Raji (cell line): ENCODE results near the gene MYBBP1A.

Source experiments
- POLR2A ChIP-seq: IDR thresholded peaks from 2 replicates; pipeline ENCODE4 v1.6.1; 2011; ENCODE audit warnings: low read depth, low read length, control low read depth; ENCODE audit not compliant: insufficient read depth

Gene MYBBP1A

GRCh38 chr17:4560837-4561256 lies 5.7 kb upstream of the MYBBP1A start:
- TF ChIP-seq POLR2A, result no peak

GRCh38 chr17:4560421-4560820 lies 5.2 kb upstream of the MYBBP1A start, which contains the start of gene GGT6:
GGT6 (minus strand) TSS chr17:4560577; CDS start chr17:4560521, 56 bp downstream.
- TF ChIP-seq POLR2A, result no peak

GRCh38 chr17:4559966-4560365 lies 4.8 kb upstream of the MYBBP1A start:
- TF ChIP-seq POLR2A, result no peak

- TF ChIP-seq POLR2A, result no peak
Measured at GRCh38 chr17:4559139-4559791, 4.1 kb upstream of the MYBBP1A start.

- no peak for TF ChIP-seq POLR2A
Measured at GRCh38 chr17:4558347-4558971, 3.3 kb upstream of the MYBBP1A start.

GRCh38 chr17:4557626-4558346 lies 2.6 kb upstream of the MYBBP1A start:
- no peak for TF ChIP-seq POLR2A

GRCh38 chr17:4556996-4557395 lies 1.8 kb upstream of the MYBBP1A start:
- TF ChIP-seq POLR2A, result no peak

GRCh38 chr17:4555873-4556759 lies 932 bp upstream of the MYBBP1A start:
- TF ChIP-seq POLR2A, result no peak

GRCh38 chr17:4554441-4554996 lies 665 bp downstream of the MYBBP1A start:
- TF ChIP-seq POLR2A, result no peak

- TF ChIP-seq POLR2A, result no peak
Measured at GRCh38 chr17:4553669-4554068, 1.5 kb downstream of the MYBBP1A start.

GRCh38 chr17:4551796-4552525 lies 3.2 kb downstream of the MYBBP1A start:
- TF ChIP-seq POLR2A, result no peak

- TF ChIP-seq POLR2A, result no peak
Measured at GRCh38 chr17:4551141-4551540, 4.0 kb downstream of the MYBBP1A start.

GRCh38 chr17:4550534-4551039 lies 4.6 kb downstream of the MYBBP1A start:
- no peak for TF ChIP-seq POLR2A
